Heart right ventricle (tissue), 16 donors: ENCODE data around the gene DCAF10. TPM values are rescaled to one million over a fixed set of nuclear protein-coding genes. Genes with fewer than 3 reads are reported as not detected.

Source experiments
- ATAC-seq, 8 donors: fragments of 200-7000 bp; cut with Tn5 transposase; one replicate each; pipeline ENCODE4 v1.9.1; 2020; ENCODE audit warnings: mild to moderate bottlenecking in 8 of 8, moderate library complexity in 8 of 8, moderate number of reproducible peaks in 1 of 8
- DNase-seq, 2 donors: peaks; one replicate each; pipeline ENCODE4 v3.0.0-alpha.2; 2020
- H3K27ac ChIP-seq, 10 donors: fragments of 200-600 bp; sonication (generic) in 2 of 10; one replicate each; pipeline versions ENCODE4 v1.5.0 to v1.8.0; 2020 to 2022; ENCODE audit warnings: mild to moderate bottlenecking in 3 of 10
- H3K27me3 ChIP-seq, 7 donors: fragments of 200-600 bp; one replicate each; pipeline ENCODE4 v1.8.0; 2021 to 2022; ENCODE audit warnings: mild to moderate bottlenecking in 2 of 7
- H3K36me3 ChIP-seq, 9 donors: fragments of 200-600 bp; sonication (generic) in 1 of 9; one replicate each; pipeline versions ENCODE4 v1.5.0 to v1.8.0; 2020 to 2022; ENCODE audit warnings: mild to moderate bottlenecking in 2 of 9
- H3K4me1 ChIP-seq, 9 donors: fragments of 200-600 bp; sonication (generic) in 1 of 9; one replicate each; pipeline versions ENCODE4 v1.5.0 to v1.8.0; 2020 to 2022; ENCODE audit warnings: mild to moderate bottlenecking in 4 of 9
- H3K4me3 ChIP-seq, 10 donors: fragments of 200-600 bp; sonication (generic) in 2 of 10; one replicate each; pipeline versions ENCODE4 v1.5.0 to v1.8.0; 2020 to 2022; ENCODE audit warnings: mild to moderate bottlenecking in 7 of 10, moderate library complexity in 2 of 10
- H3K9me3 ChIP-seq, 11 donors: fragments of 200-600 bp in 10 of 11; sonication (generic) in 2 of 11; one replicate each; pipeline versions ENCODE4 v1.5.0 to v1.8.0; 2013 to 2022; ENCODE audit warnings: mild to moderate bottlenecking in 2 of 11, control low read depth in 1 of 11, moderate library complexity in 1 of 11
- WGBS, 2 donors: extraction: QIAGEN DNeasy Blood & Tissue Kit; methylation state at CpG; one replicate each; pipeline ENCODE4 v1.1.7; 2013; ENCODE audit warnings: inconsistent platforms in 1 of 2; 5-methylcytosine and 5-hydroxymethylcytosine counted together
- intact Hi-C, 10 donors: fragments of 100-400 bp; cut with DNase I; formaldehyde crosslinking; loops; one replicate each; pipeline versions ENCODE4 v1.11.1 to v1.14.2; 2022
- polyA plus RNA-seq, 2 donors: library from polyadenylated mRNA; stranded (reverse); fragments of 200-250 nt; gene quantifications; one replicate each; pipeline ENCODE4 v1.2.3, GENCODE V29; 2013
- total RNA-seq, 10 donors: library from RNA; stranded (reverse); fragmentation: NEBNext Ultra II Directional in 3 of 10; extraction: Animal tissue kit (Norgen Biotek cat#: 25700) in 3 of 10; gene quantifications; one replicate each; pipeline versions ENCODE4 v1.2.1 to v1.2.4, GENCODE V29; 2021 to 2023
- TF ChIP-seq, protein P1 (sequence below), 9 donors: fragments of 200-600 bp; sonication (generic) in 2 of 9; IDR thresholded peaks; one replicate each; pipeline versions ENCODE4 v1.5.0 to v1.8.0; 2021 to 2022; ENCODE audit warnings: antibody characterized with exemption in 9 of 9, mild to moderate bottlenecking in 5 of 9, moderate library complexity in 1 of 9
- donor health status: Arrhythmogenic right ventricular cardiomyopathy.
- donor health status: ischemic (EF 13 %, LVEDD 7.1; RV severe dilation, severe dysfunction).
- donor health status: healthy with polysubstance abuse.
- donor health status: DM: no; HTN: yes; CAD: no.
- donor health status: DM: no; HTN: no; CAD: no.
- donor health status: ischemic (EF 25% LVEDD 6.9; RV normal size, moderate dysfunction).
- donor health status: ischemic (EF 25% LVEDD 5.7; RV mildly dilated, moderate dysfunction).
- donor health status: healthy.
- donor health status: DM: yes; HTN: yes; CAD: no.
- donor health status: Ischemic cardiomyopathy.
- donor health status: ischemic (EF 35%, LVEDD 5.7; RV mildly dilated, moderate dysfunction).
- donor health status: nonischemic (EF 11% LVEDD 7.7; RV severe dilation, severe dysfunction).
- donor health status: DM: yes; HTN: yes; CAD: no.
- donor health status: PGD.
- donor health status: ischemic (EF 29% LVEDD 5.4; RV normal size, mild dysfunction).
- donor health status: nonischemic (EF 23%, LVEDD 6.1; RV moderate dilation, normal function).

Gene DCAF10
- total and polyA plus RNA-seq, 12 donors, result 5.6 to 23.4 (median 19.4) TPM

GRCh38 chr9:37914701-37915358 lies 114.2 kb downstream of the DCAF10 start:
- Histone ChIP-seq H3K4me3 (no peak overlapping the region), H3K36me3 (peaks cover 0 to 18% (median 0%) of the 10 kb centered on the region in 9 donors), H3K27ac (no peak overlapping the region), H3K9me3 (no peaks in the 10 kb centered on the region), H3K27me3 (no peaks in the 10 kb centered on the region), H3K4me1 (peaks cover 4 to 51% (median 31%) of the 10 kb centered on the region in 9 donors)
- ATAC-seq (no peak), DNase-seq (no peak)
- WGBS, 2 donors, result 79% methylated on average over 11 of the region's 11 CpGs
- intact Hi-C loops, result loop anchor here in 9 of 10 donors (2.0 to 10.0 kb wide), 14 partner anchors 72 to 480 kb away; partner anchors contain the start of genes SHB (in 5 of the 9) and ALDH1B1 (in 1 of the 9)
- TF ChIP-seq, protein P1, sequence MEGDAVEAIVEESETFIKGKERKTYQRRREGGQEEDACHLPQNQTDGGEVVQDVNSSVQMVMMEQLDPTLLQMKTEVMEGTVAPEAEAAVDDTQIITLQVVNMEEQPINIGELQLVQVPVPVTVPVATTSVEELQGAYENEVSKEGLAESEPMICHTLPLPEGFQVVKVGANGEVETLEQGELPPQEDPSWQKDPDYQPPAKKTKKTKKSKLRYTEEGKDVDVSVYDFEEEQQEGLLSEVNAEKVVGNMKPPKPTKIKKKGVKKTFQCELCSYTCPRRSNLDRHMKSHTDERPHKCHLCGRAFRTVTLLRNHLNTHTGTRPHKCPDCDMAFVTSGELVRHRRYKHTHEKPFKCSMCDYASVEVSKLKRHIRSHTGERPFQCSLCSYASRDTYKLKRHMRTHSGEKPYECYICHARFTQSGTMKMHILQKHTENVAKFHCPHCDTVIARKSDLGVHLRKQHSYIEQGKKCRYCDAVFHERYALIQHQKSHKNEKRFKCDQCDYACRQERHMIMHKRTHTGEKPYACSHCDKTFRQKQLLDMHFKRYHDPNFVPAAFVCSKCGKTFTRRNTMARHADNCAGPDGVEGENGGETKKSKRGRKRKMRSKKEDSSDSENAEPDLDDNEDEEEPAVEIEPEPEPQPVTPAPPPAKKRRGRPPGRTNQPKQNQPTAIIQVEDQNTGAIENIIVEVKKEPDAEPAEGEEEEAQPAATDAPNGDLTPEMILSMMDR (IDR thresholded peaks at IDR 0.05), result no peak

GRCh38 chr9:37915911-37916470 lies 115.4 kb downstream of the DCAF10 start:
- H3K27ac ChIP-seq, result peak overlapping the region in 9 of 10 donors; percentile 48 to 86 (median 76)
- peaks cover 4 to 53% (median 31%) of the 10 kb centered on the region in 9 donors for H3K4me1 ChIP-seq
- WGBS, 2 donors, result 75 to 82% methylated on average over 14 of the region's 14 CpGs
- peaks cover 0 to 18% (median 0%) of the 10 kb centered on the region in 9 donors for H3K36me3 ChIP-seq
- no peaks in the 10 kb centered on the region for H3K9me3 ChIP-seq
- H3K27me3 ChIP-seq, result no peaks in the 10 kb centered on the region
- ATAC-seq (no peak), DNase-seq (no peak)
- TF ChIP-seq, protein P1 (IDR thresholded peaks at IDR 0.05), result no peak
- H3K4me3 ChIP-seq, result peak overlapping the region in 1 of 10 donors; percentile 18
- intact Hi-C loops, result loop anchor here in 8 of 10 donors (1.0 to 10.0 kb wide), 14 partner anchors 10 to 479 kb away; partner anchors contain the start of genes SHB (in 5 of the 8) and ALDH1B1 (in 1 of the 8)

- DNase-seq (no peak), ATAC-seq (peak in 7 of 8 donors; percentile 9 to 72 (median 43))
- Histone ChIP-seq H3K4me1 (peaks cover 6 to 58% (median 34%) of the 10 kb centered on the region in 9 donors), H3K4me3 (peak overlapping the region in 1 of 10 donors; percentile 18), H3K27me3 (no peaks in the 10 kb centered on the region), H3K9me3 (no peaks in the 10 kb centered on the region), H3K27ac (peak overlapping the region; percentile 48 to 86 (median 76)), H3K36me3 (peaks cover 0 to 18% (median 0%) of the 10 kb centered on the region in 9 donors)
- intact Hi-C loops, result loop anchor here in 8 of 10 donors (1.0 to 10.0 kb wide), 14 partner anchors 10 to 478 kb away; partner anchors contain the start of genes SHB (in 5 of the 8) and ALDH1B1 (in 1 of the 8)
- TF ChIP-seq, protein P1 (IDR thresholded peaks at IDR 0.05), result no peak
- WGBS, 2 donors, result 66 to 74% methylated on average over 18 of the region's 18 CpGs
Observed at GRCh38 chr9:37916471-37917312, 116.1 kb downstream of the DCAF10 start.

Other genes with a start within 250 kb of the DCAF10 start
- 1 to 10 TPM; 4.8 to 7.4 (median 5.9) TPM for gene FBXO10, start 224.4 kb upstream of the DCAF10 start, total RNA-seq
- 1 to 10 TPM; 2.3 to 3.3 TPM for gene FBXO10, start 224.4 kb upstream of the DCAF10 start, polyA plus RNA-seq
- 10 to 100 TPM; 45.7 to 62.9 (median 52.1) TPM for gene TOMM5, start 208.2 kb upstream of the DCAF10 start, total RNA-seq
- 100 to 1,000 TPM in 1 of 2 donors, 10 to 100 TPM in 1; 74.1 to 145 TPM for gene TOMM5, start 208.2 kb upstream of the DCAF10 start, polyA plus RNA-seq
- 1 to 10 TPM in 3 of 10 donors, under 1 TPM in 7; 0.38 to 1.7 (median 0.67) TPM for gene FRMPD1, start 149.8 kb upstream of the DCAF10 start, total RNA-seq
- under 1 TPM; 0.03 to 0.22 TPM for gene FRMPD1, start 149.8 kb upstream of the DCAF10 start, polyA plus RNA-seq
- 1 to 10 TPM; 2.6 to 6.5 (median 3.6) TPM for gene TRMT10B, start 47.0 kb upstream of the DCAF10 start, total RNA-seq
- gene TRMT10B, start 47.0 kb upstream of the DCAF10 start, polyA plus RNA-seq, result 1 to 10 TPM; 3.0 to 5.9 TPM
- gene EXOSC3, start 15.7 kb upstream of the DCAF10 start, total RNA-seq, result 10 to 100 TPM in 9 of 10 donors, 1 to 10 TPM in 1; 7.5 to 15.2 (median 12.8) TPM
- gene EXOSC3, start 15.7 kb upstream of the DCAF10 start, polyA plus RNA-seq, result 10 to 100 TPM in 1 of 2 donors, 1 to 10 TPM in 1; 7.3 to 20.2 TPM
- 10 to 100 TPM; 16.3 to 26.5 (median 21.3) TPM for gene SLC25A51, start 103.3 kb downstream of the DCAF10 start, total RNA-seq
- 1 to 10 TPM; 7.0 to 9.5 TPM for gene SLC25A51, start 103.3 kb downstream of the DCAF10 start, polyA plus RNA-seq